Measurements from ENCODE around the gene DPT.

The DPT gene

GRCh38 chr1:168755800-168756418, 26.9 kb upstream of the DPT start:
- Mint-ChIP-seq H3K4me1 (ENCODE audit: low read depth) (no peaks in the 10 kb centered on the region), H3K36me3 (ENCODE audit: low read depth) (no peaks in the 10 kb centered on the region), H3K27ac (no peak overlapping the region), H3K9me3 (no peaks in the 10 kb centered on the region), H3K4me3 (no peak overlapping the region), H3K27me3 (ENCODE audit: low read depth) (peaks cover 3% of the 10 kb centered on the region)

- H3K4me1 Mint-ChIP-seq (ENCODE audit: low read depth), result no peaks in the 10 kb centered on the region
- H3K4me3 Mint-ChIP-seq, result no peak overlapping the region
- no peaks in the 10 kb centered on the region for H3K36me3 Mint-ChIP-seq (ENCODE audit: low read depth)
- no peak overlapping the region for H3K27ac Mint-ChIP-seq
- H3K9me3 Mint-ChIP-seq, result no peaks in the 10 kb centered on the region
- peaks cover 12% of the 10 kb centered on the region for H3K27me3 Mint-ChIP-seq (ENCODE audit: low read depth)
Observed at GRCh38 chr1:168752171-168752832, 23.3 kb upstream of the DPT start.

- Mint-ChIP-seq H3K27ac (no peak overlapping the region), H3K36me3 (ENCODE audit: low read depth) (no peaks in the 10 kb centered on the region)
Observed at GRCh38 chr1:168751195-168751650, 22.2 kb upstream of the DPT start.

GRCh38 chr1:168742994-168743650, 14.1 kb upstream of the DPT start:
- H3K4me3 Mint-ChIP-seq, result no peak overlapping the region
- H3K9me3 Mint-ChIP-seq, result no peaks in the 10 kb centered on the region
- H3K27ac Mint-ChIP-seq, result no peak overlapping the region
- no peaks in the 10 kb centered on the region for H3K4me1 Mint-ChIP-seq (ENCODE audit: low read depth)
- no peaks in the 10 kb centered on the region for H3K36me3 Mint-ChIP-seq (ENCODE audit: low read depth)
- no peaks in the 10 kb centered on the region for H3K27me3 Mint-ChIP-seq (ENCODE audit: low read depth)

More at GRCh38 chr1:168751195-168751650, 22.2 kb upstream of the DPT start:
- peaks cover 9% of the 10 kb centered on the region for H3K27me3 Mint-ChIP-seq (ENCODE audit: low read depth)
- H3K4me1 Mint-ChIP-seq (ENCODE audit: low read depth), result no peaks in the 10 kb centered on the region
- H3K4me3 Mint-ChIP-seq, result no peak overlapping the region
- H3K9me3 Mint-ChIP-seq, result no peaks in the 10 kb centered on the region

- Mint-ChIP-seq H3K4me1 (ENCODE audit: low read depth) (no peaks in the 10 kb centered on the region), H3K36me3 (ENCODE audit: low read depth) (no peaks in the 10 kb centered on the region), H3K27me3 (ENCODE audit: low read depth) (no peaks in the 10 kb centered on the region), H3K4me3 (no peak overlapping the region), H3K9me3 (no peaks in the 10 kb centered on the region), H3K27ac (no peak overlapping the region)
Observed at GRCh38 chr1:168742386-168742785, 13.4 kb upstream of the DPT start.

GRCh38 chr1:168739908-168740307, 10.9 kb upstream of the DPT start:
- H3K27me3 Mint-ChIP-seq (ENCODE audit: low read depth), result peaks cover 3% of the 10 kb centered on the region

GRCh38 chr1:168736520-168736919, 7.5 kb upstream of the DPT start:
- no peaks in the 10 kb centered on the region for H3K9me3 Mint-ChIP-seq
- no peak overlapping the region for H3K4me3 Mint-ChIP-seq
- no peak overlapping the region for H3K27ac Mint-ChIP-seq
- H3K4me1 Mint-ChIP-seq (ENCODE audit: low read depth), result no peaks in the 10 kb centered on the region
- no peaks in the 10 kb centered on the region for H3K36me3 Mint-ChIP-seq (ENCODE audit: low read depth)
- H3K27me3 Mint-ChIP-seq (ENCODE audit: low read depth), result peaks cover 14% of the 10 kb centered on the region

More at GRCh38 chr1:168739908-168740307, 10.9 kb upstream of the DPT start:
- no peaks in the 10 kb centered on the region for H3K4me1 Mint-ChIP-seq (ENCODE audit: low read depth)
- H3K4me3 Mint-ChIP-seq, result no peak overlapping the region
- no peaks in the 10 kb centered on the region for H3K9me3 Mint-ChIP-seq
- no peak overlapping the region for H3K27ac Mint-ChIP-seq
- no peaks in the 10 kb centered on the region for H3K36me3 Mint-ChIP-seq (ENCODE audit: low read depth)

GRCh38 chr1:168735974-168736373, 7.0 kb upstream of the DPT start:
- H3K27ac Mint-ChIP-seq, result no peak overlapping the region
- H3K9me3 Mint-ChIP-seq, result no peaks in the 10 kb centered on the region
- H3K27me3 Mint-ChIP-seq (ENCODE audit: low read depth), result peaks cover 14% of the 10 kb centered on the region
- no peak overlapping the region for H3K4me3 Mint-ChIP-seq
- H3K36me3 Mint-ChIP-seq (ENCODE audit: low read depth), result no peaks in the 10 kb centered on the region
- H3K4me1 Mint-ChIP-seq (ENCODE audit: low read depth), result no peaks in the 10 kb centered on the region

- H3K27me3 Mint-ChIP-seq (ENCODE audit: low read depth), result peaks cover 14% of the 10 kb centered on the region
- H3K4me1 Mint-ChIP-seq (ENCODE audit: low read depth), result no peaks in the 10 kb centered on the region
- H3K36me3 Mint-ChIP-seq (ENCODE audit: low read depth), result no peaks in the 10 kb centered on the region
- no peak overlapping the region for H3K27ac Mint-ChIP-seq
- no peaks in the 10 kb centered on the region for H3K9me3 Mint-ChIP-seq
- H3K4me3 Mint-ChIP-seq, result no peak overlapping the region
Observed at GRCh38 chr1:168734946-168735345, 5.9 kb upstream of the DPT start.

- Mint-ChIP-seq H3K27me3 (ENCODE audit: low read depth) (peaks cover 14% of the 10 kb centered on the region), H3K9me3 (no peaks in the 10 kb centered on the region), H3K36me3 (ENCODE audit: low read depth) (no peaks in the 10 kb centered on the region), H3K4me1 (ENCODE audit: low read depth) (no peaks in the 10 kb centered on the region), H3K27ac (no peak overlapping the region), H3K4me3 (no peak overlapping the region)
Observed at GRCh38 chr1:168734271-168734670, 5.3 kb upstream of the DPT start.

GRCh38 chr1:168733241-168733640, 4.2 kb upstream of the DPT start:
- Mint-ChIP-seq H3K4me3 (no peak overlapping the region), H3K9me3 (no peaks in the 10 kb centered on the region), H3K4me1 (ENCODE audit: low read depth) (no peaks in the 10 kb centered on the region), H3K27me3 (ENCODE audit: low read depth) (peaks cover 14% of the 10 kb centered on the region), H3K36me3 (ENCODE audit: low read depth) (no peaks in the 10 kb centered on the region), H3K27ac (no peak overlapping the region)

GRCh38 chr1:168732736-168733135, 3.7 kb upstream of the DPT start:
- H3K4me3 Mint-ChIP-seq, result no peak overlapping the region
- H3K27ac Mint-ChIP-seq, result no peak overlapping the region
- H3K9me3 Mint-ChIP-seq, result no peaks in the 10 kb centered on the region
- H3K4me1 Mint-ChIP-seq (ENCODE audit: low read depth), result peaks cover 4% of the 10 kb centered on the region
- H3K36me3 Mint-ChIP-seq (ENCODE audit: low read depth), result no peaks in the 10 kb centered on the region
- H3K27me3 Mint-ChIP-seq (ENCODE audit: low read depth), result peaks cover 18% of the 10 kb centered on the region

GRCh38 chr1:168731244-168731953, 2.4 kb upstream of the DPT start:
- H3K4me1 Mint-ChIP-seq (ENCODE audit: low read depth), result peaks cover 4% of the 10 kb centered on the region
- no peaks in the 10 kb centered on the region for H3K36me3 Mint-ChIP-seq (ENCODE audit: low read depth)
- no peak overlapping the region for H3K27ac Mint-ChIP-seq
- no peaks in the 10 kb centered on the region for H3K9me3 Mint-ChIP-seq
- H3K4me3 Mint-ChIP-seq, result no peak overlapping the region
- H3K27me3 Mint-ChIP-seq (ENCODE audit: low read depth), result peaks cover 18% of the 10 kb centered on the region

GRCh38 chr1:168729405-168729802, 398 bp upstream of the DPT start:
- Mint-ChIP-seq H3K4me3 (no peak overlapping the region), H3K36me3 (ENCODE audit: low read depth) (no peaks in the 10 kb centered on the region), H3K9me3 (no peaks in the 10 kb centered on the region), H3K27me3 (ENCODE audit: low read depth) (peaks cover 11% of the 10 kb centered on the region), H3K27ac (no peak overlapping the region), H3K4me1 (ENCODE audit: low read depth) (peaks cover 4% of the 10 kb centered on the region)

Data from T-helper 1 cell treated with Interleukin-12 subunit alpha and Interleukin-12 subunit beta and Interleukin-4 antibody, amounts not matched to agents 30 μg/mL and 1 μg/mL, for 36 hours (primary cell).